ENCODE measurements around the gene FGD4. TPM values are rescaled to one million over a fixed set of nuclear protein-coding genes. Genes with fewer than 3 reads are reported as not detected.
A peak's percentile ranks its signal among the peaks of the same experiment; 100 is the strongest.

Gene FGD4
- total and polyA plus RNA-seq, 5 donors: 3.5 to 12.5 (median 10.7) TPM

- Histone ChIP-seq H3K4me1 (ENCODE audit: control insufficient read depth, insufficient read depth, low read length) (no peaks in the 10 kb centered on the region), H3K9me3 (ENCODE audit: control insufficient read depth, low read length) (no peaks in the 10 kb centered on the region), H3K27me3 (ENCODE audit: control insufficient read depth, insufficient read depth) (no peaks in the 10 kb centered on the region), H3K4me3 (ENCODE audit: low read length) (peak overlapping the region; percentile 77), H3K27ac (ENCODE audit: low read length) (peak overlapping the region; percentile 88)
- DNase-seq (no peak), ATAC-seq (no peak)
- under 1% methylated on average over 14 of the region's 14 CpGs for whole genome bisulfite sequencing
- intact Hi-C loops (cut with DNase I): no loop called here
These were observed 280.5 kb downstream of the FGD4 start for GRCh38 chr12:32679920-32680237.

DNA sequence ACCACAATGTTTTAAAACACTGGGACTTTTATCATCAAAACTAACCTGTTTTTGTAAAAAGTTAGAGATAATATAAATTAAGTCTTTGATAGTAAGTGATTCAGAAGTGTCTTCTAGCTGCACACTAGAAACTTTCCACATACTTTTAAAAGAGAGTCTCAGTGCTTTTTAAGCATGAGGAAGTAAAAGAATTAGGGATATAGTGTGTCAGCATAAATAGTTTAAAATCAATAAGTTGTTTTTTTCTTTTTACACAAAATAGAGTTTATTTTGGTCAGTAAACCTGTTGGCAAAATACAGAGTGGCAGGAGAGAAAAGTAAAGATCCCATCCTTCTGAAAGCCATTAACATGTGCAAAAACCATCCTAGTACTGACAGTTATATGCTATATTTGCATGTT is 281.4 kb downstream of the FGD4 start:
- Histone ChIP-seq H3K9me3 (ENCODE audit: control insufficient read depth, low read length) (no peaks in the 10 kb centered on the region), H3K27ac (ENCODE audit: low read length) (no peak overlapping the region)
- ATAC-seq: no peak

GRCh38 chr12:32681272-32681671 is 281.9 kb downstream of the FGD4 start:
- no peak overlapping the region for H3K27ac ChIP-seq (ENCODE audit: low read length)

More for the DNA sequence above, 281.4 kb downstream of the FGD4 start:
- Histone ChIP-seq H3K27me3 (ENCODE audit: control insufficient read depth, insufficient read depth) (no peaks in the 10 kb centered on the region), H3K4me1 (ENCODE audit: control insufficient read depth, insufficient read depth, low read length) (no peaks in the 10 kb centered on the region), H3K4me3 (ENCODE audit: low read length) (no peak overlapping the region)
- intact Hi-C loops (cut with DNase I): no loop called here
- DNase-seq: no peak

GRCh38 chr12:32686340-32686739 is 287.0 kb downstream of the FGD4 start:
- Histone ChIP-seq H3K9me3 (ENCODE audit: control insufficient read depth, low read length) (no peaks in the 10 kb centered on the region), H3K4me3 (ENCODE audit: low read length) (no peak overlapping the region), H3K27me3 (ENCODE audit: control insufficient read depth, insufficient read depth) (no peaks in the 10 kb centered on the region), H3K4me1 (ENCODE audit: control insufficient read depth, insufficient read depth, low read length) (peaks cover 1% of the 10 kb centered on the region), H3K27ac (ENCODE audit: low read length) (no peak overlapping the region)
- intact Hi-C loops (cut with DNase I): no loop called here
- DNase-seq (no peak), ATAC-seq (no peak)
- 94% methylated on average over 1 of the region's 1 CpG for WGBS

More at GRCh38 chr12:32681272-32681671, 281.9 kb downstream of the FGD4 start:
- Histone ChIP-seq H3K4me1 (ENCODE audit: control insufficient read depth, insufficient read depth, low read length) (no peaks in the 10 kb centered on the region), H3K4me3 (ENCODE audit: low read length) (no peak overlapping the region), H3K9me3 (ENCODE audit: control insufficient read depth, low read length) (no peaks in the 10 kb centered on the region), H3K27me3 (ENCODE audit: control insufficient read depth, insufficient read depth) (no peaks in the 10 kb centered on the region)
- DNase-seq (no peak), ATAC-seq (no peak)
- 89% methylated on average over 11 of the region's 11 CpGs for WGBS
- intact Hi-C loops (cut with DNase I): no loop called here

- intact Hi-C loops (cut with DNase I): no loop called here
- H3K4me3 ChIP-seq (ENCODE audit: low read length): no peak overlapping the region
- no peaks in the 10 kb centered on the region for H3K27me3 ChIP-seq (ENCODE audit: control insufficient read depth, insufficient read depth)
- no peak overlapping the region for H3K27ac ChIP-seq (ENCODE audit: low read length)
- no peaks in the 10 kb centered on the region for H3K9me3 ChIP-seq (ENCODE audit: control insufficient read depth, low read length)
- H3K4me1 ChIP-seq (ENCODE audit: control insufficient read depth, insufficient read depth, low read length): peaks cover 1% of the 10 kb centered on the region
- ATAC-seq (no peak), DNase-seq (no peak)
These were observed 289.4 kb downstream of the FGD4 start for GRCh38 chr12:32688786-32689185.

GRCh38 chr12:32690927-32691326 is 291.6 kb downstream of the FGD4 start:
- Histone ChIP-seq H3K27ac (ENCODE audit: low read length) (no peak overlapping the region), H3K4me1 (ENCODE audit: control insufficient read depth, insufficient read depth, low read length) (peaks cover 1% of the 10 kb centered on the region), H3K27me3 (ENCODE audit: control insufficient read depth, insufficient read depth) (no peaks in the 10 kb centered on the region), H3K9me3 (ENCODE audit: control insufficient read depth, low read length) (no peaks in the 10 kb centered on the region), H3K4me3 (ENCODE audit: low read length) (no peak overlapping the region)
- intact Hi-C loops (cut with DNase I): no loop called here
- DNase-seq: no peak
- WGBS: 96% methylated on average over 8 of the region's 8 CpGs
- ATAC-seq: no peak

DNA sequence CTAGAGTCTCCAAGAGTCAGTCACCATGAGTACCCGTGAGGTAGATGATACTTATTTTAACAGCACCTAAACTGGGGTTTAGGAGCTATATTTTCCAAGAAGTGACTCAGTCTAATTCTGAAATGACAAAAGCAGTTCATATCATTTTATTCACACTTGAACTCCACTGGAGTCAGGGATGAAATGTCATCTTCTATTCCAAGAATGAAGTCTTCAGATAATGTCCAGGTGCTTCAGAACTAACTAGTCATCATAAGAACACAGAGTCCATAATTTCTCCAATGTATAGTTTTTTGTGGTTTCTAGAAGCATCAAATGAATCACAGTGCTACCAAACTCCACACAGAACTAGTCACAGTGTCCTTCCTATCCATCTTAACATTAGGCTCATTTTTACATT is 293.0 kb downstream of the FGD4 start:
- Histone ChIP-seq H3K4me3 (ENCODE audit: low read length) (no peak overlapping the region), H3K4me1 (ENCODE audit: control insufficient read depth, insufficient read depth, low read length) (peaks cover 1% of the 10 kb centered on the region), H3K27me3 (ENCODE audit: control insufficient read depth, insufficient read depth) (no peaks in the 10 kb centered on the region), H3K9me3 (ENCODE audit: control insufficient read depth, low read length) (no peaks in the 10 kb centered on the region), H3K27ac (ENCODE audit: low read length) (no peak overlapping the region)
- DNase-seq: no peak
- no peak for ATAC-seq
- intact Hi-C loops (cut with DNase I): no loop called here
- 68% methylated on average over 1 of the region's 1 CpG for WGBS

GRCh38 chr12:32693036-32693435 is 293.7 kb downstream of the FGD4 start:
- 92% methylated on average over 1 of the region's 1 CpG for WGBS
- no peak overlapping the region for H3K27ac ChIP-seq (ENCODE audit: low read length)
- no peaks in the 10 kb centered on the region for H3K27me3 ChIP-seq (ENCODE audit: control insufficient read depth, insufficient read depth)
- intact Hi-C loops (cut with DNase I): no loop called here
- H3K9me3 ChIP-seq (ENCODE audit: control insufficient read depth, low read length): no peaks in the 10 kb centered on the region
- H3K4me1 ChIP-seq (ENCODE audit: control insufficient read depth, insufficient read depth, low read length): peaks cover 1% of the 10 kb centered on the region
- no peak for DNase-seq
- ATAC-seq: no peak
- no peak overlapping the region for H3K4me3 ChIP-seq (ENCODE audit: low read length)

Data from right cardiac atrium (tissue), 5 donors.